NCI-H1436 treated with DMSO at 0.1 percent for 48 hours (cell line): ENCODE results near the gene OSBPL7.

ENCODE experiments used
- DNase-seq: peaks from one replicate; lab custom pipeline; 2025; lab: John Stamatoyannopoulos, UW

The OSBPL7 gene

GRCh38 chr17:47821424-47822391, at the start of gene OSBPL7:
OSBPL7 (minus strand) TSS chr17:47821794; CDS start chr17:47820278, 1,516 bp downstream.
- DNase-seq: peak; percentile 57

- DNase-seq: no peak
These were observed 49.5 kb upstream of the OSBPL7 start for GRCh38 chr17:47871048-47871447.

- DNase-seq: no peak
These were observed 48.5 kb upstream of the OSBPL7 start for GRCh38 chr17:47870056-47870455.

- no peak for DNase-seq
These were observed 47.5 kb upstream of the OSBPL7 start for GRCh38 chr17:47869114-47869513.

GRCh38 chr17:47867813-47868533, 46.4 kb upstream of the OSBPL7 start:
- DNase-seq: no peak

GRCh38 chr17:47866941-47867340, 45.3 kb upstream of the OSBPL7 start:
- DNase-seq: no peak

- DNase-seq: no peak
These were observed 43.2 kb upstream of the OSBPL7 start for GRCh38 chr17:47864791-47865216.

- no peak for DNase-seq
These were observed 41.2 kb upstream of the OSBPL7 start for GRCh38 chr17:47862621-47863440.

GRCh38 chr17:47860386-47860785, 38.8 kb upstream of the OSBPL7 start:
- DNase-seq: no peak

- DNase-seq: no peak
These were observed 36.2 kb upstream of the OSBPL7 start for GRCh38 chr17:47857551-47858455.

- DNase-seq: no peak
These were observed 35.2 kb upstream of the OSBPL7 start for GRCh38 chr17:47856830-47857229.

GRCh38 chr17:47855737-47856136, 34.1 kb upstream of the OSBPL7 start:
- DNase-seq: no peak

GRCh38 chr17:47853616-47854015, 32.0 kb upstream of the OSBPL7 start:
- DNase-seq: no peak

- DNase-seq: no peak
These were observed 30.7 kb upstream of the OSBPL7 start for GRCh38 chr17:47852113-47852949.

GRCh38 chr17:47851764-47852112, 30.1 kb upstream of the OSBPL7 start:
- DNase-seq: no peak

- no peak for DNase-seq
These were observed 29.3 kb upstream of the OSBPL7 start, which contains the start of gene SP6 for GRCh38 chr17:47850692-47851573. SP6 (minus strand) TSS chr17:47851163; CDS start chr17:47848429, 2,734 bp downstream.

GRCh38 chr17:47850373-47850691, 28.7 kb upstream of the OSBPL7 start:
- DNase-seq: no peak

- no peak for DNase-seq
These were observed 26.6 kb upstream of the OSBPL7 start for GRCh38 chr17:47848198-47848513.
